Endodermal cell (in vitro differentiated cells): ENCODE data around the gene LRRC25. TPM values are rescaled to one million over a fixed set of nuclear protein-coding genes. Genes with fewer than 3 reads are reported as not detected.

Experiments
- DNase-seq: peaks from one replicate; pipeline ENCODE4 v3.0.0-alpha.2; 2017
- H3K27ac ChIP-seq: 2 replicates; pipeline ENCODE4 v1.5.1; 2013; ENCODE audit warnings: mild to moderate bottlenecking, low read depth, low read length, moderate library complexity
- H3K27me3 ChIP-seq: 2 replicates; pipeline ENCODE4 v1.6.1; 2013; ENCODE audit warnings: mild to moderate bottlenecking, low read length, moderate library complexity; ENCODE audit not compliant: insufficient read depth, control insufficient read depth, poor library complexity, severe bottlenecking
- H3K36me3 ChIP-seq: 2 replicates; pipeline ENCODE4 v1.7.0; 2013; ENCODE audit warnings: mild to moderate bottlenecking, low read length, moderate library complexity; ENCODE audit not compliant: control insufficient read depth, insufficient read depth
- H3K4me1 ChIP-seq: one replicate; pipeline ENCODE4 v1.7.0; 2013; ENCODE audit warnings: low read length; ENCODE audit not compliant: control insufficient read depth, insufficient read depth
- H3K4me3 ChIP-seq: 2 replicates; pipeline ENCODE4 v1.5.1; 2013; ENCODE audit warnings: mild to moderate bottlenecking, low read length, moderate library complexity
- H3K9ac ChIP-seq: 2 replicates; pipeline ENCODE4 v1.6.1; 2013; ENCODE audit warnings: mild to moderate bottlenecking, low read length, moderate library complexity; ENCODE audit not compliant: poor library complexity, severe bottlenecking; ENCODE audit errors: extremely low read depth
- H3K9me3 ChIP-seq: 2 replicates; pipeline ENCODE4 v1.6.1; 2013; ENCODE audit warnings: mild to moderate bottlenecking, low read length, moderate library complexity; ENCODE audit not compliant: control insufficient read depth
- H3K27ac Mint-ChIP-seq: 2 replicates; pipeline ENCODE4 v1.8.0; 2020; ENCODE audit warnings: mixed read lengths
- H3K27me3 Mint-ChIP-seq: 2 replicates; pipeline ENCODE4 v1.8.0; 2021; ENCODE audit warnings: mild to moderate bottlenecking, mixed read lengths; ENCODE audit not compliant: insufficient read depth
- H3K36me3 Mint-ChIP-seq: 2 replicates; pipeline ENCODE4 v1.8.0; 2020; ENCODE audit warnings: low read depth, mixed read lengths
- H3K4me1 Mint-ChIP-seq: 2 replicates; pipeline ENCODE4 v1.8.0; 2020; ENCODE audit warnings: mixed read lengths
- H3K4me3 Mint-ChIP-seq: 2 replicates; pipeline ENCODE4 v1.8.0; 2020; ENCODE audit warnings: mild to moderate bottlenecking, moderate library complexity, mixed read lengths
- H3K9me3 Mint-ChIP-seq: 2 replicates; pipeline ENCODE4 v1.8.0; 2020; ENCODE audit warnings: mild to moderate bottlenecking, mixed read lengths
- CTCF ChIP-seq: fragments of 200-600 bp; sonication (generic); conservative IDR thresholded peaks from 2 replicates; pipeline ENCODE4 v1.5.0; 2021; ENCODE audit warnings: antibody characterized with exemption, mild to moderate bottlenecking
- WGBS, 2 experiments: methylation state at CpG; one replicate each; pipeline versions ENCODE4 v1.1.5 to v1.1.7; 2013; ENCODE audit warnings: missing lambda C conversion rate in 2 of 2, mixed read lengths in 1 of 2; ENCODE audit not compliant: insufficient coverage in 1 of 2, insufficient read length in 1 of 2; 5-methylcytosine and 5-hydroxymethylcytosine counted together
- microRNA-seq: library from miRNA; unstranded; fragments of <30 nt; microRNA quantifications from one replicate; pipeline ENCODE4 v1.2.0, GENCODE V29; 2020; ENCODE audit warnings: borderline microRNAs expressed
- total RNA-seq, 2 donors: library from RNA; stranded (reverse); fragmentation: NEBNext Ultra II Directional in 1 of 2; extraction: Animal tissue kit (Norgen Biotek cat#: 25700) in 1 of 2; gene quantifications; 2 replicates in 1 of 2; 3 replicates in 1 of 2; pipeline ENCODE4 v1.2.1, GENCODE V29; 2021

The LRRC25 gene
- total RNA-seq, 2 donors from 2014 or later = not detected

GRCh38 chr19:18342090-18342632, 55.3 kb downstream of the LRRC25 start:
- H3K9me3 Mint-ChIP-seq = no peaks in the 10 kb centered on the region
- H3K27ac Mint-ChIP-seq = no peak overlapping the region
- H3K4me1 Mint-ChIP-seq = peaks cover 11% of the 10 kb centered on the region
- Histone ChIP-seq H3K4me3 (no peak overlapping the region), H3K4me1 (no peaks in the 10 kb centered on the region), H3K9me3 (no peaks in the 10 kb centered on the region), H3K27ac (peak overlapping the region; percentile 73), H3K27me3 (no peaks in the 10 kb centered on the region), H3K9ac (no peak overlapping the region), H3K36me3 (no peaks in the 10 kb centered on the region)
- TF ChIP-seq CTCF = no peak
- peak overlapping the region; percentile 71 for H3K4me3 Mint-ChIP-seq
- 87 to 93% methylated on average over 7 to 8 of the region's 8 CpGs for WGBS, 2 experiments
- no peak for DNase-seq
- H3K36me3 Mint-ChIP-seq = no peaks in the 10 kb centered on the region
- peaks cover 2% of the 10 kb centered on the region for H3K27me3 Mint-ChIP-seq

Small RNA genes within 50 kb of the gene (microRNA-seq; reads per million reads assigned to microRNA genes)
- gene MIR3189 = not detected

Other genes starting within 250 kb of the LRRC25 start
- gene PIK3R2, start 244.5 kb downstream of the LRRC25 start, total RNA-seq = 10 to 100 TPM; 52.9 to 58.8 TPM
- gene IFI30, start 223.8 kb downstream of the LRRC25 start, total RNA-seq = 10 to 100 TPM; 10.6 to 11.0 TPM
- 10 to 100 TPM; 20.9 to 21.8 TPM for gene MPV17L2, start 204.4 kb downstream of the LRRC25 start, total RNA-seq
- gene RAB3A, start 193.6 kb downstream of the LRRC25 start, total RNA-seq = 1 to 10 TPM; 3.6 to 3.9 TPM
- 1 to 10 TPM; 1.1 to 2.4 TPM for gene PDE4C, start 171.2 kb downstream of the LRRC25 start, total RNA-seq
- gene IQCN, start 123.2 kb downstream of the LRRC25 start, total RNA-seq = 1 to 10 TPM; 2.4 to 3.3 TPM
- 100 to 1,000 TPM; 112 to 148 TPM for gene JUND, start 116.0 kb downstream of the LRRC25 start, total RNA-seq
- gene LSM4, start 74.5 kb downstream of the LRRC25 start, total RNA-seq = 100 to 1,000 TPM; 252 to 276 TPM
- gene PGPEP1, start 57.0 kb downstream of the LRRC25 start, total RNA-seq = 1 to 10 TPM; 7.7 to 9.0 TPM
- gene GDF15, start 11.5 kb downstream of the LRRC25 start, total RNA-seq = 1 to 10 TPM in 1 of 2 donors, under 1 TPM in 1; 0.90 to 2.2 TPM
- 10 to 100 TPM; 35.9 to 43.5 TPM for gene SSBP4, start 21.8 kb upstream of the LRRC25 start, total RNA-seq
- gene ISYNA1, start 40.5 kb upstream of the LRRC25 start, total RNA-seq = 100 to 1,000 TPM; 156 to 212 TPM
- 10 to 100 TPM; 10.9 to 15.4 TPM for gene ELL, start 124.4 kb upstream of the LRRC25 start, total RNA-seq
- 100 to 1,000 TPM; 277 to 336 TPM for gene FKBP8, start 146.0 kb upstream of the LRRC25 start, total RNA-seq
- 100 to 1,000 TPM; 108 to 115 TPM for gene KXD1, start 160.2 kb upstream of the LRRC25 start, total RNA-seq
- 1,000 to 10,000 TPM; 1,143 to 1,222 TPM for gene UBA52, start 174.2 kb upstream of the LRRC25 start, total RNA-seq
- gene REX1BD, start 191.2 kb upstream of the LRRC25 start, total RNA-seq = 10 to 100 TPM; 76.9 to 83.9 TPM
- 10 to 100 TPM; 10.4 to 10.5 TPM for gene CRLF1, start 209.2 kb upstream of the LRRC25 start, total RNA-seq
- gene TMEM59L, start 215.2 kb upstream of the LRRC25 start, total RNA-seq = 1 to 10 TPM; 5.0 to 7.2 TPM
- gene KLHL26, start 239.4 kb upstream of the LRRC25 start, total RNA-seq = 10 to 100 TPM in 1 of 2 donors, 1 to 10 TPM in 1; 9.4 to 11.2 TPM